ENCODE results near the gene C2CD4B.

- TF ChIP-seq CTCF (IDR thresholded peaks at IDR 0.05) = no peak
- TF ChIP-seq POLR2A (IDR thresholded peaks at IDR 0.05; ENCODE audit: low read depth) = no peak
- no peak for TF ChIP-seq POLR2AphosphoS5 (IDR thresholded peaks at IDR 0.05)
- TF ChIP-seq EP300 (IDR thresholded peaks at IDR 0.05) = no peak
Observed at GRCh38 chr15:62153228-62153627, 11.9 kb downstream of the C2CD4B start.

All from esophagus muscularis mucosa (tissue), 4 donors.